Measurements from ENCODE around the gene WDR4. TPM values are rescaled to one million over a fixed set of nuclear protein-coding genes. Genes with fewer than 3 reads are reported as not detected.
A peak's percentile ranks its signal among the peaks of the same experiment; 100 is the strongest.

The WDR4 gene
- polyA plus RNA-seq, 1 of the 3 experiments (the other 2 are of a cell fraction): 26.5 TPM

- TF ChIP-seq USF1 (IDR thresholded peaks at IDR 0.05; ENCODE audit: borderline replicate concordance, low read depth) (no peak), TCF12 (IDR thresholded peaks at IDR 0.05) (no peak)
- TF ChIP-seq, protein P1, sequence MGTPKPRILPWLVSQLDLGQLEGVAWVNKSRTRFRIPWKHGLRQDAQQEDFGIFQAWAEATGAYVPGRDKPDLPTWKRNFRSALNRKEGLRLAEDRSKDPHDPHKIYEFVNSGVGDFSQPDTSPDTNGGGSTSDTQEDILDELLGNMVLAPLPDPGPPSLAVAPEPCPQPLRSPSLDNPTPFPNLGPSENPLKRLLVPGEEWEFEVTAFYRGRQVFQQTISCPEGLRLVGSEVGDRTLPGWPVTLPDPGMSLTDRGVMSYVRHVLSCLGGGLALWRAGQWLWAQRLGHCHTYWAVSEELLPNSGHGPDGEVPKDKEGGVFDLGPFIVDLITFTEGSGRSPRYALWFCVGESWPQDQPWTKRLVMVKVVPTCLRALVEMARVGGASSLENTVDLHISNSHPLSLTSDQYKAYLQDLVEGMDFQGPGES (IDR thresholded peaks at IDR 0.05; ENCODE audit: low read depth, low read length): no peak
Observed at GRCh38 chr21:42847051-42847707, 32.2 kb downstream of the WDR4 start (continued).

DNA sequence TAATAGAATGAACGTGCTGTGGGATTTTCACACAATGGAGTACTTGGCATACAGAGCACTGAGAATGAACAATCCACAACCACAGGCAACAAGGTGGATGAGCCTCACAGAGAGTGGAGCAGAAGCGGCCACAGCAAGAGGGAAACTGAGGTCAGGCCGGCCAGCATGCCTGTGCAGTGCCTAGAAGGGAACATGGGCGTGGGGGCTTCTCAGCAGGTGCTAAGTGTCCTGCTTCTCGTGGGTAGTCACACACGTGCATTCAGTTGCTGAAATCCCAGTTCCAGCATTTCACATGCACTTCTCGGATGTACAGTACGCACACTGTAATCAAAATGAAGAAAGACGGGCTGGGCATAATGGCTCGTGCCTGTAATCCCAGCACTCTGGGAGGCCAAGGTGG lies 33.1 kb downstream of the WDR4 start:
- Histone ChIP-seq H3K79me2 (ENCODE audit: insufficient read depth) (peaks cover 45% of the 10 kb centered on the region), H3K4me1 (ENCODE audit: control insufficient read depth in 1 of 2, insufficient read depth in 2 of 2, low read depth in 1 of 2, low read length in 1 of 2) (no peaks in the 10 kb centered on the region), H3K9me3 (no peaks in the 10 kb centered on the region), H3K36me3 (replicated peaks in 1 of 2; ENCODE audit: control insufficient read depth in 1 of 2, insufficient read depth in 2 of 2, low read length in 1 of 2) (peaks cover 7 to 63% of the 10 kb centered on the region in 2 experiments), H3K9ac (no peak overlapping the region), H3K4me3 (ENCODE audit: low read depth in 2 of 2, low read length in 1 of 2) (no peak overlapping the region), H3K27ac (ENCODE audit: low read depth in 2 of 2, low read length in 1 of 2) (no peak overlapping the region), H3K9me2 (no peaks in the 10 kb centered on the region), H3K4me2 (no peak overlapping the region), H4K20me1 (ENCODE audit: insufficient read depth) (peaks cover 24% of the 10 kb centered on the region), H3K27me3 (ENCODE audit: insufficient read depth) (no peaks in the 10 kb centered on the region), H2AFZ (ENCODE audit: low read depth) (no peak overlapping the region), H3F3A (replicated peaks; ENCODE audit: insufficient read depth) (no peaks in the 10 kb centered on the region)
- POLR2A ChIA-PET: no interaction called here
- CTCF ChIA-PET: no interaction called here
- TF ChIP-seq ZBTB33 (IDR thresholded peaks at IDR 0.05; ENCODE audit: borderline replicate concordance, low read depth) (no peak), USF1 (IDR thresholded peaks at IDR 0.05; ENCODE audit: borderline replicate concordance, low read depth) (no peak), PBX3 (IDR thresholded peaks at IDR 0.05) (no peak), MAX (IDR thresholded peaks at IDR 0.05; ENCODE audit: low read depth) (no peak), MXI1 (IDR thresholded peaks at IDR 0.05; ENCODE audit: low read depth, low read length) (no peak), FOSL2 (IDR thresholded peaks at IDR 0.05; ENCODE audit: borderline replicate concordance, low read depth) (no peak), YY1 (IDR thresholded peaks at IDR 0.05; ENCODE audit: low read depth) (no peak), GATA2 (CRISPR knock-in tag; IDR thresholded peaks at IDR 0.05) (no peak)
- DNase-seq: peak; percentile 5
- WGBS (ENCODE audit: low lambda C conversion rate): 85% methylated on average over 8 of the region's 10 CpGs
